Neural progenitor cell (in vitro differentiated cells): Measurements from ENCODE around the gene IQSEC1. TPM values are rescaled to one million over a fixed set of nuclear protein-coding genes. Genes with fewer than 3 reads are reported as not detected.
A peak's percentile ranks its signal among the peaks of the same experiment; 100 is the strongest.

Experiments
- DNase-seq: peaks from one replicate; pipeline ENCODE4 v3.0.0-alpha.2; 2016; ENCODE audit warnings: low spot score
- H2AFZ ChIP-seq: fragments of 200-600 bp; sonication (generic); replicated peaks from 2 replicates; pipeline ENCODE4 v1.6.1; 2016; ENCODE audit warnings: antibody characterized with exemption
- H3F3A ChIP-seq: fragments of 200-600 bp; sonication (generic); 2 replicates; pipeline ENCODE4 v1.6.1; 2016; ENCODE audit warnings: antibody characterized with exemption, low read depth
- H3K27ac ChIP-seq: fragments of 200-600 bp; sonication (generic); 2 replicates; pipeline ENCODE4 v1.5.1; 2016; ENCODE audit warnings: mild to moderate bottlenecking
- H3K27me3 ChIP-seq: fragments of 200-600 bp; sonication (generic); 2 replicates; pipeline ENCODE4 v1.6.1; 2016; ENCODE audit warnings: mild to moderate bottlenecking, moderate library complexity
- H3K36me3 ChIP-seq: fragments of 200-600 bp; sonication (generic); 2 replicates; pipeline ENCODE4 v1.5.1; 2016
- H3K4me1 ChIP-seq: fragments of 200-600 bp; sonication (generic); 2 replicates; pipeline ENCODE4 v1.6.1; 2016; ENCODE audit warnings: mixed run types
- H3K4me2 ChIP-seq: fragments of 200-600 bp; sonication (generic); 2 replicates; pipeline ENCODE4 v1.6.1; 2016
- H3K4me3 ChIP-seq: fragments of 200-600 bp; sonication (generic); 2 replicates; pipeline ENCODE4 v1.5.1; 2016
- H3K79me2 ChIP-seq: fragments of 200-600 bp; sonication (generic); 2 replicates; pipeline ENCODE4 v1.6.1; 2016; ENCODE audit warnings: low read depth
- H3K9ac ChIP-seq: fragments of 200-600 bp; sonication (generic); 2 replicates; pipeline ENCODE4 v1.6.1; 2016
- H3K9me3 ChIP-seq: fragments of 200-600 bp; sonication (generic); 2 replicates; pipeline ENCODE4 v1.5.1; 2016; ENCODE audit warnings: low read depth
- H4K20me1 ChIP-seq: fragments of 200-600 bp; sonication (generic); 2 replicates; pipeline ENCODE4 v1.6.1; 2016; ENCODE audit warnings: low read depth
- H3K27ac Mint-ChIP-seq: 3 replicates; pipeline ENCODE4 v1.8.0; 2021; ENCODE audit warnings: mixed read lengths
- H3K27me3 Mint-ChIP-seq: 2 replicates; pipeline ENCODE4 v1.8.0; 2022; ENCODE audit warnings: low read depth, mild to moderate bottlenecking, inconsistent platforms, moderate library complexity, mixed read lengths; ENCODE audit not compliant: insufficient read depth
- H3K36me3 Mint-ChIP-seq: 3 replicates; pipeline ENCODE4 v1.8.0; 2021; ENCODE audit warnings: mixed read lengths
- H3K4me1 Mint-ChIP-seq: 3 replicates; pipeline ENCODE4 v1.8.0; 2021; ENCODE audit warnings: mixed read lengths
- H3K4me3 Mint-ChIP-seq: 3 replicates; pipeline ENCODE4 v1.8.0; 2021; ENCODE audit warnings: mild to moderate bottlenecking, moderate library complexity, mixed read lengths
- H3K9me3 Mint-ChIP-seq: 3 replicates; pipeline ENCODE4 v1.8.0; 2020; ENCODE audit warnings: mixed read lengths
- EZH2 ChIP-seq: fragments of 200-600 bp; sonication (generic); IDR thresholded peaks from 2 replicates; pipeline ENCODE4 v1.6.1; 2017; ENCODE audit warnings: antibody characterized with exemption, mild to moderate bottlenecking, moderate library complexity
- EZH2phosphoT487 ChIP-seq: fragments of 200-600 bp; sonication (generic); IDR thresholded peaks from 2 replicates; pipeline ENCODE4 v1.6.1; 2017; ENCODE audit warnings: antibody characterized with exemption
- total RNA-seq: library from RNA; depleted of rRNA; stranded (reverse); fragments of >200 nt; gene quantifications from 2 replicates; pipeline ENCODE4 v1.2.3, GENCODE V29; 2015; ENCODE audit warnings: low replicate concordance
- TF ChIP-seq, protein P1 (sequence below): fragments of 200-600 bp; sonication (generic); IDR thresholded peaks from 2 replicates; pipeline ENCODE4 v1.5.1; 2017; ENCODE audit warnings: antibody characterized with exemption, mild to moderate bottlenecking

The IQSEC1 gene
- total RNA-seq, 1 donor from 2014 or later, result 8.9 TPM

DNA sequence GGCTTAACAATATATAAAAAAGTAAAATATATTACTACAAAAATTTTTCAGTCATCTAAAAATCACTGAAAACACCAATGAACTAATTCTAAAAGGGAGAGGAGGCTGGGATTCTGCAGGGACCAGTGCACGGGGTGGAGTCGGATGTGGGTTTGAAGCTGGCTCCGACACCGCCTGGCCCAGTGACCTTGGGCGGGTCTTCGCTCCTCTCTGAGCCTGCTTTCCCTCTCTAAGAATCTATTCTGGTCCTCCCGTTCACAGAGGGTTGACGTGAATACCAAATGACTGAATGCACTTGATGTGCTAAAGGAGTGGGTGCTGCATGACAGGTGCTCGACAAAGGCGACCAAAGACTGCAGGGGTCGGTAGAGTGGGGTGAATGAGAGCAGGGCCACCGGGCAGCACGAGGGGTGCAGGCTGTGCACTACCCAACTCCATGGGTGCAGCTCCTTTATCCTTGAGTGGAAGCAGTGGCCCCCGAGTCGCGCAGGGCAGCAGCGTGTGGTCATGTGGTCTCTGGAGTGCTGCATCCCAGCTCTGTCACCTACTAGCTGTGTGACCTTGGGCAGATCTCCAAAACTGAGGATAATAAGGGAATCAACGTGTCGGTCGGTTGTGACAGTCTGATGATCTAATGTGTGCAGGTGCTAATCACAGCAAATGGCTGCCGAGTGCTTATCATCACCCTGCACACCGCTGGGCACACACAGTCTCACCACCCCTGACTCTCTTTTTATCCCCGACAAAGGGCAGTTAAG, 8.6 kb upstream of the IQSEC1 start:
- Histone ChIP-seq H3F3A (no peaks in the 10 kb centered on the region), H3K27ac (no peak overlapping the region)

DNA sequence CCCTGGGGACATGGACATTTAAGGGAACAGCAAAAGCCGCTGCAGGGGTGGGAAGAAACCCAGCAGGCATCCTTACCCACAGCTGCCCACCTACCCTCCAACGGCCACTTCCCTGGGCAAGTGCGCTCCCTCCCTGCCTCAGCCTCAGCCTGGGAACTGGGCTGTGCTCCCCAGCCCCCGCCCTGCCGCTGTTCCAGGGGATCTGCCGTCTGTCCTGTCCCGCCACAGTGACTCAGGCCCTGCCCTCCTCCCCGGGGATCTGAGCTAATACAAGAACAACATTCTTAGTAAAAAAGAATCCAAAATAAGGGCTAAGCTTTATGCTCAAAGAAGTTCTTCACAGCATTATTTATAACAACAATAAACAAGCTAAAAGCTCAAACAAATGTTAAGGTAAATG, 7.4 kb upstream of the IQSEC1 start:
- no peaks in the 10 kb centered on the region for H3K36me3 Mint-ChIP-seq
- Histone ChIP-seq H3K36me3 (no peaks in the 10 kb centered on the region), H2AFZ (no peak overlapping the region), H3K4me3 (no peak overlapping the region), H4K20me1 (no peaks in the 10 kb centered on the region), H3K27ac (no peak overlapping the region), H3K9me3 (no peaks in the 10 kb centered on the region), H3K4me2 (no peak overlapping the region), H3K4me1 (peaks cover 21% of the 10 kb centered on the region), H3K27me3 (peaks cover 22% of the 10 kb centered on the region), H3K79me2 (no peaks in the 10 kb centered on the region), H3F3A (no peaks in the 10 kb centered on the region), H3K9ac (no peak overlapping the region)
- peaks cover 52% of the 10 kb centered on the region for H3K4me1 Mint-ChIP-seq
- H3K4me3 Mint-ChIP-seq, result no peak overlapping the region
- peaks cover 15% of the 10 kb centered on the region for H3K27me3 Mint-ChIP-seq
- TF ChIP-seq EZH2phosphoT487 (no peak), EZH2 (no peak)
- TF ChIP-seq, protein P1, sequence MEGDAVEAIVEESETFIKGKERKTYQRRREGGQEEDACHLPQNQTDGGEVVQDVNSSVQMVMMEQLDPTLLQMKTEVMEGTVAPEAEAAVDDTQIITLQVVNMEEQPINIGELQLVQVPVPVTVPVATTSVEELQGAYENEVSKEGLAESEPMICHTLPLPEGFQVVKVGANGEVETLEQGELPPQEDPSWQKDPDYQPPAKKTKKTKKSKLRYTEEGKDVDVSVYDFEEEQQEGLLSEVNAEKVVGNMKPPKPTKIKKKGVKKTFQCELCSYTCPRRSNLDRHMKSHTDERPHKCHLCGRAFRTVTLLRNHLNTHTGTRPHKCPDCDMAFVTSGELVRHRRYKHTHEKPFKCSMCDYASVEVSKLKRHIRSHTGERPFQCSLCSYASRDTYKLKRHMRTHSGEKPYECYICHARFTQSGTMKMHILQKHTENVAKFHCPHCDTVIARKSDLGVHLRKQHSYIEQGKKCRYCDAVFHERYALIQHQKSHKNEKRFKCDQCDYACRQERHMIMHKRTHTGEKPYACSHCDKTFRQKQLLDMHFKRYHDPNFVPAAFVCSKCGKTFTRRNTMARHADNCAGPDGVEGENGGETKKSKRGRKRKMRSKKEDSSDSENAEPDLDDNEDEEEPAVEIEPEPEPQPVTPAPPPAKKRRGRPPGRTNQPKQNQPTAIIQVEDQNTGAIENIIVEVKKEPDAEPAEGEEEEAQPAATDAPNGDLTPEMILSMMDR, result no peak
- H3K27ac Mint-ChIP-seq, result no peak overlapping the region
- DNase-seq, result no peak
- H3K9me3 Mint-ChIP-seq, result no peaks in the 10 kb centered on the region

More for the DNA sequence above, 8.6 kb upstream of the IQSEC1 start:
- Histone ChIP-seq H3K4me2 (no peak overlapping the region), H2AFZ (no peak overlapping the region), H3K9me3 (no peaks in the 10 kb centered on the region), H3K27me3 (peaks cover 10% of the 10 kb centered on the region), H3K79me2 (no peaks in the 10 kb centered on the region), H3K4me1 (peaks cover 21% of the 10 kb centered on the region), H3K36me3 (no peaks in the 10 kb centered on the region), H3K4me3 (no peak overlapping the region), H4K20me1 (no peaks in the 10 kb centered on the region), H3K9ac (no peak overlapping the region)
- H3K4me3 Mint-ChIP-seq, result no peak overlapping the region
- no peaks in the 10 kb centered on the region for H3K36me3 Mint-ChIP-seq
- H3K4me1 Mint-ChIP-seq, result peaks cover 45% of the 10 kb centered on the region
- DNase-seq, result no peak
- no peaks in the 10 kb centered on the region for H3K9me3 Mint-ChIP-seq
- peaks cover 9% of the 10 kb centered on the region for H3K27me3 Mint-ChIP-seq
- peak overlapping the region; percentile 66 for H3K27ac Mint-ChIP-seq
- TF ChIP-seq, protein P1, result no peak
- TF ChIP-seq EZH2phosphoT487, result no peak
- no peak for TF ChIP-seq EZH2

DNA sequence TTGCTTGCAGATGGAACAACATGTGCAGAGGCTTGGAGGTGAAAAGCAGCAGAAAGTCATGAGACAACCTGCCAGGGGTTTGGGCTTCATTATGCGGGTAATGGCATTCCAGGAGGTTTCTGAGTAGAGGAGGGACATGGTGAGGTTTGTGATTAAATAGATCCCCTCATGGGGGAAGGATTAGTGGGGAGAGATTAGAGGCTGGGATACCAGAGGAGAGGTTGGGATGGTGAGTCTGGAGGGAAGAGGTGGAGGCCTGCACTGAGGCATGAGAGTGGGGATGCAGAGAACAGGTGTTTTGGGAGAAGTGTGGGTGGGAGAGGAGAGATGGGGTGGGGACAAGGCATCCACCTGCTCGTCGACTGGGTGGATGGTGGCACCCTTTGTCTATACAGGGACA, 6.8 kb upstream of the IQSEC1 start:
- no peaks in the 10 kb centered on the region for H3F3A ChIP-seq
- Mint-ChIP-seq H3K27ac (no peak overlapping the region), H3K4me3 (no peak overlapping the region), H3K9me3 (no peaks in the 10 kb centered on the region), H3K27me3 (peaks cover 17% of the 10 kb centered on the region), H3K36me3 (no peaks in the 10 kb centered on the region), H3K4me1 (peaks cover 56% of the 10 kb centered on the region)
- H3K9ac ChIP-seq, result no peak overlapping the region
- no peak overlapping the region for H3K4me2 ChIP-seq
- no peaks in the 10 kb centered on the region for H3K79me2 ChIP-seq
- H3K27ac ChIP-seq, result no peak overlapping the region
- peaks cover 27% of the 10 kb centered on the region for H3K27me3 ChIP-seq
- no peak overlapping the region for H3K4me3 ChIP-seq
- no peaks in the 10 kb centered on the region for H3K36me3 ChIP-seq
- TF ChIP-seq, protein P1, result no peak
- TF ChIP-seq EZH2, result no peak
- no peak for TF ChIP-seq EZH2phosphoT487
- H2AFZ ChIP-seq, result no peak overlapping the region
- DNase-seq, result peak; percentile 45
- peaks cover 21% of the 10 kb centered on the region for H3K4me1 ChIP-seq
- H3K9me3 ChIP-seq, result no peaks in the 10 kb centered on the region
- H4K20me1 ChIP-seq, result no peaks in the 10 kb centered on the region
